ENCODE data around the gene TNRC18.
"Not testable (repeated sequence)": the region's sequence is repeated elsewhere in the genome, so short reads cannot be mapped to it uniquely, and the experiment has no call there.

The TNRC18 gene

GRCh38 chr7:5291301-5291700 is 132.3 kb downstream of the TNRC18 start:
- Mint-ChIP-seq H3K4me3 (no peak overlapping the region), H3K27ac (no peak overlapping the region), H3K9me3 (peaks cover 0 to 11% of the 10 kb centered on the region in 2 donors), H3K4me1 (ENCODE audit: low read depth in 2 of 2) (peaks cover 4% of the 10 kb centered on the region in 2 donors), H3K36me3 (ENCODE audit: insufficient read depth) (peaks cover 6% of the 10 kb centered on the region), H3K27me3 (peaks cover 0 to 19% of the 10 kb centered on the region in 2 donors)
- ATAC-seq (replicated peaks) = no peak
- no peak for DNase-seq

GRCh38 chr7:5289355-5289754 is 134.3 kb downstream of the TNRC18 start:
- Mint-ChIP-seq H3K36me3 (ENCODE audit: insufficient read depth) (no peaks in the 10 kb centered on the region), H3K4me3 (no peak overlapping the region), H3K27ac (no peak overlapping the region), H3K9me3 (peaks cover 0 to 1% of the 10 kb centered on the region in 2 donors), H3K4me1 (ENCODE audit: low read depth in 2 of 2) (peaks cover 0 to 1% of the 10 kb centered on the region in 2 donors), H3K27me3 (peaks cover 2 to 35% of the 10 kb centered on the region in 2 donors)
- no peak for DNase-seq
- no peak for ATAC-seq (replicated peaks)

- not testable (repeated sequence) for H3K36me3 Mint-ChIP-seq (ENCODE audit: insufficient read depth); H3K9me3 Mint-ChIP-seq; H3K4me3 Mint-ChIP-seq; ATAC-seq (replicated peaks); H3K27ac Mint-ChIP-seq; DNase-seq; H3K4me1 Mint-ChIP-seq (ENCODE audit: low read depth in 2 of 2)
- H3K27me3 Mint-ChIP-seq = peaks cover 5 to 40% of the 10 kb centered on the region in 2 donors
Observed at GRCh38 chr7:5288560-5288959, 135.1 kb downstream of the TNRC18 start.

- peaks cover 0 to 1% of the 10 kb centered on the region in 2 donors for H3K4me1 Mint-ChIP-seq (ENCODE audit: low read depth in 2 of 2)
- H3K4me3 Mint-ChIP-seq = no peak overlapping the region
- H3K36me3 Mint-ChIP-seq (ENCODE audit: insufficient read depth) = no peaks in the 10 kb centered on the region
- peaks cover 5 to 40% of the 10 kb centered on the region in 2 donors for H3K27me3 Mint-ChIP-seq
- H3K9me3 Mint-ChIP-seq = no peaks in the 10 kb centered on the region
- ATAC-seq (replicated peaks) (no peak), DNase-seq (no peak)
- no peak overlapping the region for H3K27ac Mint-ChIP-seq
Observed at GRCh38 chr7:5287802-5288201, 135.8 kb downstream of the TNRC18 start.

- not testable (repeated sequence) for ATAC-seq (replicated peaks); H3K4me3 Mint-ChIP-seq; DNase-seq; H3K4me1 Mint-ChIP-seq (ENCODE audit: low read depth in 2 of 2); H3K36me3 Mint-ChIP-seq (ENCODE audit: insufficient read depth); H3K9me3 Mint-ChIP-seq
- Mint-ChIP-seq H3K27me3 (peaks cover 5 to 40% of the 10 kb centered on the region in 2 donors), H3K27ac (peak overlapping the region in 1 of 2 donors; percentile 66)
Observed at GRCh38 chr7:5287373-5287772, 136.3 kb downstream of the TNRC18 start.

- Mint-ChIP-seq H3K27me3 (peaks cover 5 to 40% of the 10 kb centered on the region in 2 donors), H3K36me3 (ENCODE audit: insufficient read depth) (no peaks in the 10 kb centered on the region), H3K4me1 (ENCODE audit: low read depth in 2 of 2) (peaks cover 0 to 1% of the 10 kb centered on the region in 2 donors), H3K27ac (peak overlapping the region in 1 of 2 donors; percentile 66), H3K9me3 (no peaks in the 10 kb centered on the region), H3K4me3 (no peak overlapping the region)
- DNase-seq (no peak), ATAC-seq (replicated peaks) (no peak)
Observed at GRCh38 chr7:5286933-5287332, 136.7 kb downstream of the TNRC18 start.

GRCh38 chr7:5284304-5285281 is 139.0 kb downstream of the TNRC18 start:
- no peaks in the 10 kb centered on the region for H3K9me3 Mint-ChIP-seq
- no peak for DNase-seq
- peaks cover 5 to 48% of the 10 kb centered on the region in 2 donors for H3K27me3 Mint-ChIP-seq
- H3K4me1 Mint-ChIP-seq (ENCODE audit: low read depth in 2 of 2) = peaks cover 0 to 1% of the 10 kb centered on the region in 2 donors
- peak overlapping the region; percentile 15 to 19 for H3K4me3 Mint-ChIP-seq
- no peaks in the 10 kb centered on the region for H3K36me3 Mint-ChIP-seq (ENCODE audit: insufficient read depth)
- no peak overlapping the region for H3K27ac Mint-ChIP-seq
- ATAC-seq (replicated peaks) = no peak

GRCh38 chr7:5283421-5284303 is 140.0 kb downstream of the TNRC18 start:
- Mint-ChIP-seq H3K27ac (no peak overlapping the region), H3K36me3 (ENCODE audit: insufficient read depth) (no peaks in the 10 kb centered on the region), H3K9me3 (no peaks in the 10 kb centered on the region), H3K27me3 (peaks cover 5 to 51% of the 10 kb centered on the region in 2 donors), H3K4me3 (peak overlapping the region; percentile 15 to 19), H3K4me1 (ENCODE audit: low read depth in 2 of 2) (peaks cover 0 to 1% of the 10 kb centered on the region in 2 donors)
- no peak for ATAC-seq (replicated peaks)
- no peak for DNase-seq

- Mint-ChIP-seq H3K27ac (no peak within 1 kb of the TSS), H3K4me3 (peak within 1 kb of the TSS in 1 of 2 donors; percentile 19), H3K36me3 (ENCODE audit: insufficient read depth) (no peaks in the 10 kb centered on the region), H3K9me3 (no peaks in the 10 kb centered on the region), H3K27me3 (peaks cover 5 to 51% of the 10 kb centered on the region in 2 donors), H3K4me1 (ENCODE audit: low read depth in 2 of 2) (peaks cover 0 to 1% of the 10 kb centered on the region in 2 donors)
- ATAC-seq (replicated peaks) (peak; percentile 62), DNase-seq (no peak)
Observed at GRCh38 chr7:5282543-5283316, 140.9 kb downstream of the TNRC18 start, which contains the start of gene SLC29A4. Gene SLC29A4 (plus strand): TSS chr7:5282943. CDS start chr7:5287817, 4,874 bp downstream.

GRCh38 chr7:5281598-5282500 is 141.8 kb downstream of the TNRC18 start:
- H3K9me3 Mint-ChIP-seq; H3K4me1 Mint-ChIP-seq (ENCODE audit: low read depth in 2 of 2); H3K36me3 Mint-ChIP-seq (ENCODE audit: insufficient read depth); DNase-seq; H3K27ac Mint-ChIP-seq; ATAC-seq (replicated peaks): not testable (repeated sequence)
- Mint-ChIP-seq H3K27me3 (peaks cover 5 to 45% of the 10 kb centered on the region in 2 donors), H3K4me3 (peak overlapping the region; percentile 35 to 48)

GRCh38 chr7:5279734-5280133 is 143.9 kb downstream of the TNRC18 start:
- ATAC-seq (replicated peaks) (no peak), DNase-seq (no peak)
- no peak overlapping the region for H3K27ac Mint-ChIP-seq
- H3K27me3 Mint-ChIP-seq = peaks cover 5 to 45% of the 10 kb centered on the region in 2 donors
- no peaks in the 10 kb centered on the region for H3K9me3 Mint-ChIP-seq
- no peak overlapping the region for H3K4me3 Mint-ChIP-seq
- no peaks in the 10 kb centered on the region for H3K36me3 Mint-ChIP-seq (ENCODE audit: insufficient read depth)
- H3K4me1 Mint-ChIP-seq (ENCODE audit: low read depth in 2 of 2) = no peaks in the 10 kb centered on the region

- no peak overlapping the region for H3K4me3 Mint-ChIP-seq
- ATAC-seq (replicated peaks) (no peak), DNase-seq (no peak)
- H3K4me1 Mint-ChIP-seq (ENCODE audit: low read depth in 2 of 2) = no peaks in the 10 kb centered on the region
- no peaks in the 10 kb centered on the region for H3K9me3 Mint-ChIP-seq
- no peaks in the 10 kb centered on the region for H3K36me3 Mint-ChIP-seq (ENCODE audit: insufficient read depth)
- peaks cover 1 to 46% of the 10 kb centered on the region in 2 donors for H3K27me3 Mint-ChIP-seq
- no peak overlapping the region for H3K27ac Mint-ChIP-seq
Observed at GRCh38 chr7:5278766-5279165, 144.9 kb downstream of the TNRC18 start.

Measured in effector memory CD8-positive, alpha-beta T cell (primary cell).